Bronchial epithelial cell (primary cell): ENCODE results near the gene ZNF423. TPM values are rescaled to one million over a fixed set of nuclear protein-coding genes. Genes with fewer than 3 reads are reported as not detected.

Experiments used
- DNase-seq: peaks from one replicate; pipeline ENCODE4 v3.0.0-alpha.2; 2010; ENCODE audit warnings: low read depth
- FAIRE-seq: peaks from 2 replicates; lab custom pipeline; 2011; peaks lifted over from hg19 to GRCh38; lab: Jason Lieb, UNC
- H3K27me3 ChIP-seq: 2 replicates; pipeline ENCODE4 v1.5.1; 2011; ENCODE audit warnings: low read length; ENCODE audit not compliant: control insufficient read depth, insufficient read depth
- H3K36me3 ChIP-seq: 2 replicates; pipeline ENCODE4 v1.5.1; 2011; ENCODE audit warnings: low read length; ENCODE audit not compliant: control insufficient read depth, insufficient read depth
- H3K4me3 ChIP-seq: 2 replicates; pipeline ENCODE4 v1.5.1; 2011; ENCODE audit warnings: mild to moderate bottlenecking, low read depth, low read length, control low read depth
- total RNA-seq: library from RNA; depleted of rRNA; stranded (reverse); fragments of >200 nt; gene quantifications from 2 replicates; pipeline ENCODE4 v1.2.1, GENCODE V29; 2014
- TF ChIP-seq, protein P1 (sequence below): IDR thresholded peaks from 2 replicates; pipeline ENCODE4 v1.5.1; 2011; ENCODE audit warnings: mild to moderate bottlenecking, moderate library complexity, low read length, control low read depth, inconsistent platforms; ENCODE audit not compliant: insufficient read depth, severe bottlenecking

Gene ZNF423
- total RNA-seq, 1 donor from 2014 or later, result under 0.01 TPM

GRCh38 chr16:49488740-49489525 lies 367.0 kb downstream of the ZNF423 start:
- FAIRE-seq (no peak), DNase-seq (no peak)
- TF ChIP-seq, protein P1, sequence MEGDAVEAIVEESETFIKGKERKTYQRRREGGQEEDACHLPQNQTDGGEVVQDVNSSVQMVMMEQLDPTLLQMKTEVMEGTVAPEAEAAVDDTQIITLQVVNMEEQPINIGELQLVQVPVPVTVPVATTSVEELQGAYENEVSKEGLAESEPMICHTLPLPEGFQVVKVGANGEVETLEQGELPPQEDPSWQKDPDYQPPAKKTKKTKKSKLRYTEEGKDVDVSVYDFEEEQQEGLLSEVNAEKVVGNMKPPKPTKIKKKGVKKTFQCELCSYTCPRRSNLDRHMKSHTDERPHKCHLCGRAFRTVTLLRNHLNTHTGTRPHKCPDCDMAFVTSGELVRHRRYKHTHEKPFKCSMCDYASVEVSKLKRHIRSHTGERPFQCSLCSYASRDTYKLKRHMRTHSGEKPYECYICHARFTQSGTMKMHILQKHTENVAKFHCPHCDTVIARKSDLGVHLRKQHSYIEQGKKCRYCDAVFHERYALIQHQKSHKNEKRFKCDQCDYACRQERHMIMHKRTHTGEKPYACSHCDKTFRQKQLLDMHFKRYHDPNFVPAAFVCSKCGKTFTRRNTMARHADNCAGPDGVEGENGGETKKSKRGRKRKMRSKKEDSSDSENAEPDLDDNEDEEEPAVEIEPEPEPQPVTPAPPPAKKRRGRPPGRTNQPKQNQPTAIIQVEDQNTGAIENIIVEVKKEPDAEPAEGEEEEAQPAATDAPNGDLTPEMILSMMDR, result no peak
- H3K36me3 ChIP-seq, result no peaks in the 10 kb centered on the region
- no peak overlapping the region for H3K4me3 ChIP-seq
- no peaks in the 10 kb centered on the region for H3K27me3 ChIP-seq

DNA sequence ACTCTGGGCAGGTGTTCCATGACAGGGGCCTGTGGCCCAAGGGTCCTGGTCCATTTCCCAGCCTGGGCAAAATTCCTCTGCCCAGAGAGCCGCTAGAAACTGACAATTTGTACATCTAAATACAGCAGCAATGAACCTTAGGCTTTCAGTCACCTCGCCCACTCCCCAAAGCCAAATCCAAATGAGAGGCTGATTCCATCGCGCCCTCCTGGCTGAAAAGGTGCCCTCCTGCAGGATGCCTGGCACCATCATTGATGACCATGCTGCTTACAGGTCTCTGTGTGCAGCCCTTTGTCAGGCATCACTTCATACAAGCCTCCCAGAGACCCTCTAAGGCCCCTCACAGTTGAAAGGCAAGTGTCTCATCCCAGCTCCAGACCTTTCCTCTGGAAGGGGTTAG lies 367.6 kb downstream of the ZNF423 start:
- DNase-seq (no peak), FAIRE-seq (no peak)
- Histone ChIP-seq H3K27me3 (no peaks in the 10 kb centered on the region), H3K36me3 (no peaks in the 10 kb centered on the region), H3K4me3 (no peak overlapping the region)
- TF ChIP-seq, protein P1, result no peak

GRCh38 chr16:49487746-49488145 lies 368.2 kb downstream of the ZNF423 start:
- TF ChIP-seq, protein P1, result no peak
- Histone ChIP-seq H3K36me3 (no peaks in the 10 kb centered on the region), H3K4me3 (no peak overlapping the region), H3K27me3 (no peaks in the 10 kb centered on the region)
- no peak for DNase-seq
- FAIRE-seq, result no peak

DNA sequence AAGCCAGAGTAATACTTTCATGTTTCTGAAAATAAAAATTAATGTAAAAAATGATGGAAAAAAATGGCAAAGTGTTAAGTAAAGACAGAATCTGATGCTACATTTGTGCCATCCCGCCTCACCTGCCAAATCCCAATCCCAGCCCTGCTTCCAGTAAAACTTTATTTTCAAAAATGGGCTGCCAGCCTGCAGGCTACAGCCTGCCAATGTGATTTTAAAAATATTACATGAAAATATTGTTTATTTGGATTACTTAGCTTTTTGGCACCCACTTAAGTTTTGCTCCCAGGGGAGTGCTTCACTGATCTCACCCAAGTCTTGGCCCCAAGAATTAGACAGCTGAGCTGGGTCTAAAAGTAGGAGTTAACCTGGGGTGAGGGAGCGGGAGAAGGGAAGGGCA lies 369.5 kb downstream of the ZNF423 start:
- H3K4me3 ChIP-seq, result no peak overlapping the region
- H3K27me3 ChIP-seq, result no peaks in the 10 kb centered on the region
- FAIRE-seq (no peak), DNase-seq (no peak)
- TF ChIP-seq, protein P1, result no peak
- H3K36me3 ChIP-seq, result no peaks in the 10 kb centered on the region

- Histone ChIP-seq H3K36me3 (no peaks in the 10 kb centered on the region), H3K27me3 (no peaks in the 10 kb centered on the region), H3K4me3 (no peak overlapping the region)
- FAIRE-seq, result no peak
- no peak for DNase-seq
- TF ChIP-seq, protein P1, result no peak
These were observed 370.2 kb downstream of the ZNF423 start for GRCh38 chr16:49485663-49486062.
